Measurements from ENCODE around the gene FBXW5.

The FBXW5 gene

GRCh38 chr9:136972335-136972734 lies 27.8 kb upstream of the FBXW5 start:
- no peak for TF ChIP-seq ZNF274 (IDR thresholded peaks at IDR 0.05; ENCODE audit: low read depth, low read length)
- no peak overlapping the region for H3K4me3 ChIP-seq (ENCODE audit: low read length)

- no peak overlapping the region for H3K4me3 ChIP-seq (ENCODE audit: low read length)
- TF ChIP-seq ZNF274 (IDR thresholded peaks at IDR 0.05; ENCODE audit: low read depth, low read length): no peak
These were observed 27.2 kb upstream of the FBXW5 start for GRCh38 chr9:136971746-136972145.

- no peak for TF ChIP-seq ZNF274 (IDR thresholded peaks at IDR 0.05; ENCODE audit: low read depth, low read length)
- H3K4me3 ChIP-seq (ENCODE audit: low read length): no peak overlapping the region
These were observed 25.8 kb upstream of the FBXW5 start for GRCh38 chr9:136970361-136970760.

DNA sequence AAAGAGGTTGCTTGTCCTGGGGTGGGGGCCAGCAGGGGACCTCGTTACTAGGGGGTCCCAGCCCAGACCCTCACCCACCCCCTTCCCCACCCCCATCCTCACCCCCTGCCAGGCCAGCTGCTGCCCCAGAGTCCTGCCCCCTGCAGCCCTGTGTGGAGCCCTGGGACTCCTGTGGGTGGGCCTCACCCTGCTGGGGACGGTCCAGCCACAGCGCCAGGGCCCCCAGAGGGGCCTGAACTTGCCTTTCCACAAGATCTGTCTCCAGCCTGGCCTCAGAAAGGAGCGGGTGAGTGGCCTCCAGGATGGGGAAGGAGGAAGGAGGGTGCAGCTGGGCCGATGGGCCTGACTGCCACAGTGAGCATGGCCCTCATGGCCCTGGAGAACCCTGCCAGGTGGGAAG lies 25.2 kb upstream of the FBXW5 start:
- H3K4me3 ChIP-seq (ENCODE audit: low read length): no peak overlapping the region
- TF ChIP-seq ZNF274 (IDR thresholded peaks at IDR 0.05; ENCODE audit: low read depth, low read length): no peak

- H3K4me3 ChIP-seq (ENCODE audit: low read length): no peak overlapping the region
- TF ChIP-seq ZNF274 (IDR thresholded peaks at IDR 0.05; ENCODE audit: low read depth, low read length): no peak
These were observed 24.6 kb upstream of the FBXW5 start for GRCh38 chr9:136969150-136969549.

- no peak overlapping the region for H3K4me3 ChIP-seq (ENCODE audit: low read length)
- no peak for TF ChIP-seq ZNF274 (IDR thresholded peaks at IDR 0.05; ENCODE audit: low read depth, low read length)
These were observed 24.0 kb upstream of the FBXW5 start for GRCh38 chr9:136968333-136969127.

DNA sequence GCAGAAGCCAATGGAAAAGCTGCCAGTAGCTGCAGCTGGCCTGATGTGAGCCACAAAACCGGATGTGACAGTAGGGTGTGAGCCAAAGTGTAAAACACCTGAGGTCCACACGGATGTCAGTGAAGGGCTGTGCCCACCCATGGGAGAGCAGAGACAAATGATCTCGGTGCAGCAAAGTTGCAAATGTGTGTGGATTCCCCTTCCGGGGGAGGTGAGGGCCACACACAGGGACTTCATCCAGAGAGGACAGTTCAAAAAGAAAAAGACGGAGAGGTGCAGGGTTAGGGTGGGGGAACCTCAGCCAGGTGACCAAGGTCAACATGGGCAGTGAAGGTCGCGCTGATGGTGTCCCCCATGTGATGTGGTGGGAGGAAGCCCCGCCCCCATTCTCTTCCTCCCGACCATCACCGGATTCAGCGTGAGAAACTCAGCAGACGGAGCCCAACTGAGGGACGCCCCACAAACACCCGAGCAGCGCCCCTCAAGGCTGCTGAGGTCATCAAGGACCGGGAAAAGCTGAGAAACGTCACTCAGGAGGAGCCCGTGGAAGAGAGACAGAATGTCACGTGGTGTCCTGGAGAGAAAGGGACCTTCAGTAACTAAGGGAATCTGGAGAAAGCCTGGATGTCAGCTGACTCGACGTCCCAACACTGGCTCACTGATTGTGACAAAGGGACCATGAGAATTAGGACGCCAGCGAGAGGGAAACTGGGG lies 21.4 kb upstream of the FBXW5 start:
- no peak overlapping the region for H3K4me3 ChIP-seq (ENCODE audit: low read length)
- no peak for TF ChIP-seq ZNF274 (IDR thresholded peaks at IDR 0.05; ENCODE audit: low read depth, low read length)

DNA sequence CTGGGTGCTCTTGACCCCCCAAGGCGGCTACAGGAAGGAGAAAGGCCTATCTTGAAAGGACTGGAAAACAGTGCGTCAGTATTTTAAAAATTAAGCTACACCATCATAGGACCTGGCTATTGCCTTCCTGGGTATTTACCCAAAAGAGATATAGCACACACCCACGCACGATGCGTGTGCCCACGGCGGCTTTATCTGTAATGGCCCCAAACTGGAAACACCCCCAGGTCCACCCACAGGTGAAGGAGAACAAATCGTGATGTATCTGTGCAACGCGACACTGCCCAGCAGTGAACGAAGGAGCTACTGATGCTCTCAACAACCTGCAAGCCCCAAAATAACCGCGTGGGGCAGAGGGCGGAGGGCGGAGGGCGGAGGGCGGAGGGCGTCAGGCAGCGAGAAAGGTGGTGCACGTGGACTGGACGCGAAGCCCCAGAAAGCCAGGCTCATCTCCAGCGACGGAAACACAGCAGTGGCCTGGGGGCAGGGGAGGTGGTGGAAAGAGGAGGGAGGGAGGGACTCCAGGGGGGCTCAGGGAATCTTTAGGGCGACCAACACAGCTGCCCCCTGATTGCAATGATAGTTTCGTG lies 20.4 kb upstream of the FBXW5 start:
- TF ChIP-seq ZNF274 (IDR thresholded peaks at IDR 0.05; ENCODE audit: low read depth, low read length): no peak
- no peak overlapping the region for H3K4me3 ChIP-seq (ENCODE audit: low read length)

DNA sequence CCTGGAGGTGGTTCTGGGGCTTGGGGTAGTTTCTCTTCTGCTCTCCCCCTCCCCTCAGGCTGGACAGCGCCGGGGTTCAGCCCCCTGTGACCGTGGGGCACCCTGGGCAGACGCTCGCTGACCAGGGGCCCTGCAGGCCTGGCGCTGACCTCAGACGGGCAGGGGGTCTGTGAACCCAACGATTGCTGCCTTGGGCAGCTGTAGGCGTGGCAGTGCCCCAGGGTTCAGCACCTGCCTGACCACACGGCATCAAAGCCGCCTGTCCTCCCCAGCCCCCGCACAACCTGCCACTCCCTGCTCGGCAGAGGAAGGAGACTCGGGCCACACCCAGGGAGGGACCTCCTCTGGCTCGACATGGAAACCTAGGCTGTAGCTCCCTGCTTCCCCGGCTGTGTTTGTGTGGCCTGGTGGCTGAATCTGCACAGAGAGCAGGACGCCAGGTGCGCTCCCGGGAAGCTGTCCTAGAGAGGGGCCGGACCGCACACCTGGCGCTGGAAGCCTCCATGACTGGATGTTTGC lies 19.7 kb upstream of the FBXW5 start:
- no peak for TF ChIP-seq ZNF274 (IDR thresholded peaks at IDR 0.05; ENCODE audit: low read depth, low read length)
- H3K4me3 ChIP-seq (ENCODE audit: low read length): no peak overlapping the region

DNA sequence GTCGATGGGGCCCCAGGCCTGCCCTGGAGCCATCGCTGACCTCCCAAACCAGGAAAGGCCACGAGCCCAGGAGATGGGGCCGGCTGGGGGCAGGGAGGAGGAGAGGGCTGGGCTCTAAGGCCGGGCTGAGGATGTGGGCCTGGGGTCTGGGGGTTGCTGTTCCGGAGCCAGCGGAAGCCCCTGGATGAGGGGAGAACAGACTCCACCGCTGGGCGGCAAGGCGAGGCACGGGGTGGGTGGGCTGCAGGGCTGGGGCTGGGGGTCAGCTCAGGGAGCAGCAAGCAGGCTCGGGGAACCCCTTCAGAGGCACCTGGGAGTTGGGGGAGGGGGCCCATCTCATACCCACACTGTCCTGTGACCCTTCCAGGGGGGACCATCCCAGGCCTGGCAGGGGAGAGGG lies 19.2 kb upstream of the FBXW5 start:
- TF ChIP-seq ZNF274 (IDR thresholded peaks at IDR 0.05; ENCODE audit: low read depth, low read length): no peak

GRCh38 chr9:136963341-136963740 lies 18.8 kb upstream of the FBXW5 start:
- no peak overlapping the region for H3K4me3 ChIP-seq (ENCODE audit: low read length)
- no peak for TF ChIP-seq ZNF274 (IDR thresholded peaks at IDR 0.05; ENCODE audit: low read depth, low read length)

More for the DNA sequence above, 19.2 kb upstream of the FBXW5 start:
- H3K4me3 ChIP-seq (ENCODE audit: low read length): no peak overlapping the region

GRCh38 chr9:136962701-136963248 lies 18.2 kb upstream of the FBXW5 start:
- no peak for TF ChIP-seq ZNF274 (IDR thresholded peaks at IDR 0.05; ENCODE audit: low read depth, low read length)
- H3K4me3 ChIP-seq (ENCODE audit: low read length): no peak overlapping the region

DNA sequence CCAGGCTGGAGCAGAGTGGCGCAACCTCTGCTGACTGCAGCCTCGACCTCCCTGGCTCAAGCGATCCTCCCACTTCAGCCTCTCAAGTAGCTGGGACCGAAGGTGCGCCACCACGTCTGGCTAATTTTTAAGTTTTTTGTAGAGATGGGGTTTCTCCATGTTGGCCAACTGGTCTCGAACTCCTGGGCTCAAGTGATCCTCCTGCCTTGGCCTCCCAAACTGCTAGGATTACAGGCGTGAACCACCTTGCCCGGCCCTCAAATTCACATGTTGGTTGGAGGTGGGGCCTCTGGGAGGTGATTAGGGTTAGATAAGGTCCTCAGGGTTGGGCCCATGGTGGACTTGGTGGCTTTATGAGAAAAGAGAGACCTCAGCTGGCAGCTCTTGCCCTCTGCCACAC lies 17.6 kb upstream of the FBXW5 start:
- no peak for TF ChIP-seq ZNF274 (IDR thresholded peaks at IDR 0.05; ENCODE audit: low read depth, low read length)
- H3K4me3 ChIP-seq (ENCODE audit: low read length): no peak overlapping the region

GRCh38 chr9:136961279-136962065 lies 16.9 kb upstream of the FBXW5 start:
- no peak overlapping the region for H3K4me3 ChIP-seq (ENCODE audit: low read length)

More at GRCh38 chr9:136961279-136962065, 16.9 kb upstream of the FBXW5 start:
- TF ChIP-seq ZNF274 (IDR thresholded peaks at IDR 0.05; ENCODE audit: low read depth, low read length): no peak
